ENCODE data around the gene LURAP1L.

GRCh38 chr9:12847561-12847960 is 72.7 kb downstream of the LURAP1L start:
- TF ChIP-seq POLR2AphosphoS2 (conservative IDR thresholded peaks at IDR 0.05; ENCODE audit: low read length): no peak
- no peak for TF ChIP-seq JUNB (IDR thresholded peaks at IDR 0.05)
- TF ChIP-seq RAD21 (conservative IDR thresholded peaks at IDR 0.05 in 1 of 2, IDR thresholded peaks at IDR 0.05 in 1 of 2): no peak
- TF ChIP-seq CTCF (IDR thresholded peaks at IDR 0.05): no peak
- no peak for TF ChIP-seq RFX5 (IDR thresholded peaks at IDR 0.05)
- TF ChIP-seq E2F6 (IDR thresholded peaks at IDR 0.05; ENCODE audit: borderline replicate concordance, low read depth): no peak
- no peak for TF ChIP-seq BHLHE40 (IDR thresholded peaks at IDR 0.05; ENCODE audit: low read depth, low read length)
- TF ChIP-seq SMC3 (IDR thresholded peaks at IDR 0.05): no peak
- TF ChIP-seq MAX (IDR thresholded peaks at IDR 0.05): no peak
- no peak for TF ChIP-seq ZFP36 (IDR thresholded peaks at IDR 0.05; ENCODE audit: borderline replicate concordance, partially characterized antibody)
- no peak for TF ChIP-seq EP300 (IDR thresholded peaks at IDR 0.05)
- TF ChIP-seq NR3C1 (IDR thresholded peaks at IDR 0.05): no peak
